ENCODE results near the gene TSPAN11.

The TSPAN11 gene

GRCh38 chr12:30913323-30913722, 13.2 kb upstream of the TSPAN11 start:
- no peak for DNase-seq

GRCh38 chr12:30914986-30915591, 11.5 kb upstream of the TSPAN11 start:
- no peak for DNase-seq

GRCh38 chr12:30923057-30923456, 3.5 kb upstream of the TSPAN11 start:
- no peak for DNase-seq

GRCh38 chr12:30925607-30926242, 823 bp upstream of the TSPAN11 start:
- no peak for DNase-seq

- DNase-seq = no peak
Observed at GRCh38 chr12:30927222-30927611, 669 bp downstream of the TSPAN11 start.

- no peak for DNase-seq
Observed at GRCh38 chr12:30928356-30929244, 2.1 kb downstream of the TSPAN11 start.

GRCh38 chr12:30930238-30930637, 3.7 kb downstream of the TSPAN11 start:
- no peak for DNase-seq

- DNase-seq = no peak
Observed at GRCh38 chr12:30930641-30931040, 4.1 kb downstream of the TSPAN11 start.

- DNase-seq = no peak
Observed at GRCh38 chr12:30932881-30933280, 6.3 kb downstream of the TSPAN11 start.

- DNase-seq = no peak
Observed at GRCh38 chr12:30934811-30935210, 8.3 kb downstream of the TSPAN11 start.

GRCh38 chr12:30936036-30936435, 9.5 kb downstream of the TSPAN11 start:
- no peak for DNase-seq

GRCh38 chr12:30939234-30939633, 12.7 kb downstream of the TSPAN11 start:
- DNase-seq = no peak

- DNase-seq = no peak
Observed at GRCh38 chr12:30942486-30942885, 15.9 kb downstream of the TSPAN11 start.

- DNase-seq = no peak
Observed at GRCh38 chr12:30942936-30943335, 16.4 kb downstream of the TSPAN11 start.

GRCh38 chr12:30945443-30946164, 19.1 kb downstream of the TSPAN11 start:
- DNase-seq = no peak

- DNase-seq = no peak
Observed at GRCh38 chr12:30952015-30952414, 25.5 kb downstream of the TSPAN11 start.

- DNase-seq = no peak
Observed at GRCh38 chr12:30953257-30953656, 26.7 kb downstream of the TSPAN11 start.

GRCh38 chr12:30953951-30954751, 27.6 kb downstream of the TSPAN11 start:
- DNase-seq = no peak

GRCh38 chr12:30955214-30955613, 28.7 kb downstream of the TSPAN11 start:
- DNase-seq = no peak

- DNase-seq = no peak
Observed at GRCh38 chr12:30959110-30959710, 32.7 kb downstream of the TSPAN11 start.

GRCh38 chr12:30959778-30960177, 33.2 kb downstream of the TSPAN11 start:
- DNase-seq = no peak

- DNase-seq = no peak
Observed at GRCh38 chr12:30961030-30961429, 34.5 kb downstream of the TSPAN11 start.

All from CD4-positive, alpha-beta T cell treated with Interferon gamma for 1 hour (primary cell).